Sigmoid colon (tissue), 7 donors: ENCODE data around the gene KCNQ4. TPM values are rescaled to one million over a fixed set of nuclear protein-coding genes. Genes with fewer than 3 reads are reported as not detected.
A peak's percentile ranks its signal among the peaks of the same experiment; 100 is the strongest.

Experiments
- DNase-seq: peaks from one replicate; pipeline ENCODE4 v3.0.0-alpha.2; 2019
- H3K27ac ChIP-seq, 4 donors: fragments of 200-600 bp; sonication (generic); one replicate each; pipeline ENCODE4 v1.5.1; 2016 to 2019; ENCODE audit warnings: mild to moderate bottlenecking in 1 of 4
- H3K27me3 ChIP-seq, 3 donors: fragments of 200-600 bp; sonication (generic); one replicate each; pipeline ENCODE4 v1.5.1; 2019; ENCODE audit warnings: mild to moderate bottlenecking in 1 of 3
- H3K36me3 ChIP-seq, 4 donors: fragments of 200-600 bp; sonication (generic); one replicate each; pipeline ENCODE4 v1.5.1; 2016 to 2019
- H3K4me1 ChIP-seq, 4 donors: fragments of 200-600 bp; sonication (generic); one replicate each; pipeline ENCODE4 v1.5.1; 2017 to 2019
- H3K4me3 ChIP-seq, 4 donors: fragments of 200-600 bp; sonication (generic); one replicate each; pipeline ENCODE4 v1.5.1; 2017 to 2019; ENCODE audit warnings: mild to moderate bottlenecking in 2 of 4, moderate library complexity in 1 of 4
- H3K9me3 ChIP-seq, 4 donors: fragments of 200-600 bp in 3 of 4; sonication (generic) in 3 of 4; one replicate each; pipeline versions ENCODE4 v1.5.1 to v1.6.1; 2013 to 2019
- CTCF ChIP-seq, 4 experiments: fragments of 450-650 bp in 3 of 4; fragments of 200-600 bp in 1 of 4; IDR thresholded peaks; one replicate each; pipeline ENCODE4 v1.5.1; 2016 to 2019; ENCODE audit warnings: antibody characterized with exemption in 4 of 4, mild to moderate bottlenecking in 3 of 4, moderate library complexity in 2 of 4
- EP300 ChIP-seq, 4 donors: sonication (generic); formaldehyde crosslinking; IDR thresholded peaks; one replicate each; pipeline ENCODE4 v1.6.1; 2017; ENCODE audit warnings: antibody characterized with exemption in 4 of 4
- POLR2A ChIP-seq, 2 donors: fragments of 450-650 bp; IDR thresholded peaks; one replicate each; pipeline ENCODE4 v1.6.1; 2016; ENCODE audit warnings: antibody characterized with exemption in 2 of 2, mild to moderate bottlenecking in 2 of 2, moderate library complexity in 2 of 2
- POLR2AphosphoS5 ChIP-seq, 4 donors: sonication (generic); formaldehyde crosslinking; IDR thresholded peaks; one replicate each; pipeline ENCODE4 v1.6.1; 2017; ENCODE audit warnings: antibody characterized with exemption in 4 of 4
- WGBS, 2 donors: extraction: QIAGEN DNeasy Blood & Tissue Kit; methylation state at CpG; one replicate each; pipeline ENCODE4 v1.1.7; 2013; 5-methylcytosine and 5-hydroxymethylcytosine counted together
- intact Hi-C: fragments of 100-400 bp; cut with DNase I; formaldehyde crosslinking; loops from one replicate; pipeline ENCODE4 v1.15.1; 2023
- polyA plus RNA-seq, 3 donors: library from polyadenylated mRNA; stranded (reverse); fragments of 200-250 nt; gene quantifications; one replicate each; pipeline ENCODE4 v1.2.3, GENCODE V29; 2013
- total RNA-seq, 4 donors: library from RNA; depleted of rRNA; stranded (reverse); fragments of >200 nt; gene quantifications; one replicate each; pipeline ENCODE4 v1.1.0, GENCODE V29; 2016
- donor health status: healthy with polysubstance abuse.
- donor health status: Bipolar disorder and iron deficiency.
- donor health status: healthy.

Gene KCNQ4
- total and polyA plus RNA-seq, 7 donors: 0.60 to 10.8 (median 6.3) TPM; not detected in 1

- H3K27me3 ChIP-seq: no peaks in the 10 kb centered on the region
- no peak for DNase-seq
- H3K4me1 ChIP-seq: peaks cover 3 to 83% (median 68%) of the 10 kb centered on the region in 4 donors
- intact Hi-C loops: no loop called here
- H3K9me3 ChIP-seq: no peaks in the 10 kb centered on the region
- WGBS, 2 donors: 90 to 93% methylated on average over 17 of the region's 17 CpGs
- peak overlapping the region; percentile 78 to 93 (median 86) for H3K27ac ChIP-seq
- H3K4me3 ChIP-seq: no peak overlapping the region
- H3K36me3 ChIP-seq: no peaks in the 10 kb centered on the region
- TF ChIP-seq POLR2A (IDR thresholded peaks at IDR 0.05) (no peak), POLR2AphosphoS5 (IDR thresholded peaks at IDR 0.05) (no peak), CTCF (IDR thresholded peaks at IDR 0.05) (no peak), EP300 (IDR thresholded peaks at IDR 0.05) (no peak)
Observed at GRCh38 chr1:40788561-40789341, 5.2 kb downstream of the KCNQ4 start.

GRCh38 chr1:40789342-40789598 is 5.7 kb downstream of the KCNQ4 start:
- no peak for TF ChIP-seq POLR2AphosphoS5 (IDR thresholded peaks at IDR 0.05)
- TF ChIP-seq EP300 (IDR thresholded peaks at IDR 0.05): no peak
- TF ChIP-seq CTCF (IDR thresholded peaks at IDR 0.05): no peak
- TF ChIP-seq POLR2A (IDR thresholded peaks at IDR 0.05): no peak
- DNase-seq: no peak
- H3K4me3 ChIP-seq: no peak overlapping the region
- no peaks in the 10 kb centered on the region for H3K27me3 ChIP-seq
- WGBS, 2 donors: 83 to 88% methylated on average over 2 of the region's 2 CpGs
- H3K4me1 ChIP-seq: peaks cover 3 to 86% (median 71%) of the 10 kb centered on the region in 4 donors
- no peaks in the 10 kb centered on the region for H3K36me3 ChIP-seq
- H3K27ac ChIP-seq: peak overlapping the region; percentile 34 to 93 (median 80)
- H3K9me3 ChIP-seq: no peaks in the 10 kb centered on the region
- intact Hi-C loops: no loop called here

- intact Hi-C loops: no loop called here
- WGBS, 2 donors: 85 to 87% methylated on average over 13 of the region's 13 CpGs
- no peak for DNase-seq
- Histone ChIP-seq H3K4me1 (peaks cover 3 to 86% (median 74%) of the 10 kb centered on the region in 4 donors), H3K4me3 (no peak overlapping the region), H3K9me3 (no peaks in the 10 kb centered on the region), H3K27ac (peak overlapping the region; percentile 34 to 93 (median 80)), H3K27me3 (no peaks in the 10 kb centered on the region), H3K36me3 (no peaks in the 10 kb centered on the region)
- TF ChIP-seq POLR2A (IDR thresholded peaks at IDR 0.05) (no peak), EP300 (IDR thresholded peaks at IDR 0.05) (no peak), POLR2AphosphoS5 (IDR thresholded peaks at IDR 0.05) (no peak), CTCF (IDR thresholded peaks at IDR 0.05) (no peak)
Observed at GRCh38 chr1:40789661-40790430, 6.3 kb downstream of the KCNQ4 start.

- DNase-seq: no peak
- Histone ChIP-seq H3K4me3 (no peak overlapping the region), H3K9me3 (no peaks in the 10 kb centered on the region), H3K36me3 (no peaks in the 10 kb centered on the region), H3K27ac (peak overlapping the region; percentile 20 to 93 (median 56)), H3K27me3 (no peaks in the 10 kb centered on the region), H3K4me1 (peaks cover 0 to 86% (median 77%) of the 10 kb centered on the region in 4 donors)
- intact Hi-C loops: no loop called here
- TF ChIP-seq POLR2AphosphoS5 (IDR thresholded peaks at IDR 0.05) (no peak), EP300 (IDR thresholded peaks at IDR 0.05) (no peak), POLR2A (IDR thresholded peaks at IDR 0.05) (no peak), CTCF (IDR thresholded peaks at IDR 0.05) (no peak)
- WGBS, 2 donors: 80 to 81% methylated on average over 7 of the region's 7 CpGs
Observed at GRCh38 chr1:40792036-40792435, 8.4 kb downstream of the KCNQ4 start.
